Activated CD4-positive, CD25-positive, alpha-beta regulatory T cell (primary cell): ENCODE measurements around the gene AFF4.
"Not testable (repeated sequence)": the region's sequence is repeated elsewhere in the genome, so short reads cannot be mapped to it uniquely, and the experiment has no call there.

Experiments used
- DNase-seq, 4 experiments: peaks; one replicate each; lab custom pipeline; 2025; lab: John Stamatoyannopoulos, UW

Gene AFF4

DNA sequence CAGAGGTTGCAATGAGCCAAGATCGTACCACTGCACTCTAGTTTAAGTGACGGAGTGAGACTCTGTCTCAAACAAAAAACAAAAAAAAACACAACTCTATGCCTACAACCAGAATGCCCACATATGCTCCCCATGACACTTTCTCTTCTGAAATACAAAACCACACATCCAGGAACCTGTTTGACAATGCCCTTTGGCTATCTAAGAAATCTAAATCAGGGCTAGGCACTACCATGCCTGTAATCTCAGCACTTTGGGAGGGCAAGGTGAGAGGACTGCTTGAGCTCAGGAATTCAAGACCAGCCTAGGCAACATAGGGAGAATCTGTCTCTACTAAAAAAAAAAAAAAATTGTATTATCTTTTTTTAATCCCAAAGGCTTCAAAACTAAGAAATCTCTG lies 10.6 kb downstream of the AFF4 start:
- DNase-seq = no peak

DNA sequence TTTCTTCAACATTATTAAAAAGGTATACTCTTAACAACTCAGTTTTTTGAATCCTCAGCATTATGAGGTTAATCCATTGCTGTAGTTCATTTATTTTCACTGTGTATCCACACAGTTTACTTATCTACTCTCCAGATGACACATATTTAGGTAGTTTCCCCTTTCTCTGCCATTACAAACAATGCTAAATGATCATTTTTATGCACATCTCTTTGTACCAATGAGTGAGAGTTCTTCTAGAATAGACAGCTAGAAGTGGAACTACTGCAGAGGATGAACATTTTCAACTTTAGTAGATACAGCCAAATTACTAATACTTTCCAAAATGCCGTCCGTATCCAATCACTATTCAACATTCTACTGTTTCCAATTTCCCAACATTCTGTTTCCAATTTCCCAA lies 11.5 kb downstream of the AFF4 start:
- no peak for DNase-seq

DNA sequence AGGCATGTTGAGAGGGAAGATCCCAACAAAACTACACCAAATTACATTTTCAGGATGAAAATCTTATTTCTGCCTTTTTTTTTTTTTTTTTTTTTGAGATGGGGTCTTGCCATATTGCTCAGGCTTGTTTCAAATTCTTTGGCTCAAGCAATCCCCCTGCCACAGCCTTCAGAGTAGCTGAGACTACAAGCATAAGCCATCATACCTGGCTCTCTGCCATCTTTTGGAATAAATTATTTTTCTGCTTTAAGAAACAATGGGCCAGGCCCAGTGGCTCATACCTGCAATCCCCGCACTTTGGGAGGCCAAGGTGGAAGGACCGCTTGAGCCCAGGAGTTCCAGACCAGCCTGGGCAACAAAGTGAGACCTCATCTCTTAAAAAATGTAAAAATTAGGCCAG lies 14.3 kb downstream of the AFF4 start:
- DNase-seq = no peak

DNA sequence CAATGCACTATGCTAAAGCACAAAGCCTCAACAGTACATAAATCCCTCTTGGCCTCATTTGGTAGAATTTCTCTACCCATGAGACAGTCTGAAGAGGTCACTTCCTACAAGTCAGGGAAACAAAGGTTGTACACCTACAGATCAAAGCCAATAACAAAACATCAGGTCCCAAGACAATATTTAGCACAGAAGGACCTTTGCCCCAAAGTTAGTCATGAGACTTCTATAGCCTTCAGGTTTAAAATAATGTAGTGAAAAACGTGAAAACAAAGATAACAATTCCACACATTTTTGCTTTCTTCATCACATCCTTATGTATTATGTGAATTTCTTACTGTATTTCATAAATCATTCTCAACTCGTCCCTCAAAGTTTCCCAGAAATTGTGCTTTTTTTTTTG lies 15.8 kb downstream of the AFF4 start:
- no peak for DNase-seq

DNA sequence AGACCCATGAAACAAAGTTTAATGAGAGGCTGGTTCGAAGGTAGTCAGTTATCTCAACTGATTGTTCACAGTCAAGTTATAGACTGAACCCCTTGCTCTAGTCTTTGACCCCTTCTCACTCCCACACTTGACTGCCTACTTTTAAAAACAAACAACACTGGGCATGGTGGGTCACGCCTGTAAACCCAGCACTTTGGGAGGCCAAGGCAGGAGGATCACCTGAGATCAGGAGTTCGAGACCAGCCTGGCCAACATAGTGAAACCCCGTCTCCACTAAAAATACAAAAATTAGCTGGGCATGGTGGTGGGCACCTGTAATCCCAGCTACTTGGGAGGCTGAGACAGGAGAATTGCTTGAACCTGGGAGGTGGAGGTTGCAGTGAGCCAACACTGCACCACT lies 18.1 kb downstream of the AFF4 start:
- DNase-seq = not testable (repeated sequence)

DNA sequence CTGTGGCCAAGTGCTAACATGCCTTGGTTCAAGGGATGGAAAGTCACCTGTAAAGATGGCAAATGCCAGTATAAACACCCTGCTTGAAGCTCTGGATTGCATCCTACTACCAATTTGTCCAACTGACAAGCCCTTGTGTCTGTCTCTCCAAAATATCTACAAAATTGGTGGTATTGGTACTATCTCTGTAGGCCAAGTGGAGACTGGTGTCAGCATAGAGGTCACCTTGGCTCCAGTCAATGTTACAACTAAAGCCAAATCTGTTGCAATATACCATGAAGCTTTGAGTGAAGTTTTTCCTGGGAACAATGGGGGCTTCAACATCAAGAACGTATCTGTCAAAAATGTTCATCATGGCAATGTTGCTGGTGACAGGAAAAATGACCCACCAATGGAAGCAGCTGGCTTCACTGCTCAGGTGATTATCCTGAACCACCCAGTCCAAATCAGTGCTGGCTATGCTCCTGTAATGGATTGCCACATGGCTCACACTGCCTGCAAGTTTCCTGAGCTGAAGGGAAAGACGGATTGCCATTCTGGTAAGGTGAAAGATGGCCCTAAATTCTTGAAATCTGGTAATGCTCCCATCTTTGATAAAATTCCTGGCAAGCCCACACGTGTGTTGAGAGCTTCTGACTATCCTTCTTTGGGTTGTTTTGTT lies 19.9 kb downstream of the AFF4 start:
- DNase-seq = no peak

DNA sequence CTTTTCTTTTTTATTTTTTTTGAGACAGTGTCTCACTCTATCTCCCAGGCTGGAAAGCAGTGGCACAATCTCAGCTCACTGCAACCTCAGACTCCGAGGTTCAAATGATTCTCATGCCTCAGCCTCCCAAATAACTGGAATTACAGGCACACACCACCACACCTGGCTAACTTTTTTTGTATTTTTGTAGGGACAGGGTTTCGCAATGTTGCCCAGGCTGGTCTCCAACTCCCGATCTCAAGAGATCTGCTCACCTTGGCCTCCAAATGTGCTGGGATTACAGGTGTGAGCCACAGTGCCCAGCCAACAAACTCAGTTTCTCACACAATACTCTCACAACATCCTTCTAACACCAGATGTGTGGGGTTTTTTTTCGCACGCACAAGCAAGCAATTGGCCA lies 22.1 kb downstream of the AFF4 start:
- DNase-seq = no peak

DNA sequence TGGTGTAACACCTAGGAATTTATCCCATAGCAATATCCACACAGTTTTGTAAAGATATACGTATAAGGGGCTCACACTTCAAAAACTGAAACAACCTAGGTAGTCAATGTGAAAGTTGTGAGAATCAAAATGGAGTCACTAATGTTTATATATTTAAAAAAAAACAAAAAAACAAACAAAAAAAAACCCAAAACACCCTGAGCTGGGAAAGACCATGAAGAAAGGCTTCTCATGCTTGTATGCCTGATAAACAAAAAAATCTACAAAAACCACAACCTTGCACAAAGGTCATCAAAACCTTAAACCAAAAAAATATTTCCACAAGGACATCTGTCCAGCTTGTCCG lies 35.4 kb downstream of the AFF4 start:
- DNase-seq = no peak

DNA sequence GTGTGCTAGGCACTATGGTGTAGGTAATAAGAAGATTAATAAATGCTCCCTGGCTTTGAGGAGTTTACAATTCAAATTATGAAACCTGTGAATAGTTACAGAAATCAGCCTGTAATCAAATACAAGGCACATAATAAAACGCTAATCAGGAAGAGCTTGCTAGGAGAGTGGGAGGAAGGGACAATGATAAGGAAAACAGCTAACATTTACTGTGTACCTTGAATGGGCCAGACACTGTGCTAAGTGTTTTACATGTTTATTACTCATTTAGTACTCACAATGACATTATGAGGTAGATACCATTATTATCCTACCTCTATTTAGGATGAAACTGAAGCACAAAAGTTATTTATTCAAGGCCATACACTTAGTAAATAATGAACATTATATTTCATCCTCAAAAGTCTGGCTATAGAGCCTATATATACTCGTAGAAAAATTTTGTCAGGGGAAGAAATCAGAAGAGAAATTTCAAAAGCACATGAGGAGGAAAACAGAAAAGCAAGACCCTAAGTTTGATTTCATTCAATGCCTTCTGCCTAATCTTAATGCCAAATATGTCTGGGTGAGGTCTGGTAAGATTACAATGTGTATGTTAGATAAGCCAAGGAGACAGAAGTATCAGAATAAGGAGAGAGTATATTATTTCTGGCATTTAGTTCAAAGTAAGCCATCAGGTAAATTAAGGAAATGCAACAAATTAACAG lies 35.9 kb downstream of the AFF4 start:
- no peak for DNase-seq

DNA sequence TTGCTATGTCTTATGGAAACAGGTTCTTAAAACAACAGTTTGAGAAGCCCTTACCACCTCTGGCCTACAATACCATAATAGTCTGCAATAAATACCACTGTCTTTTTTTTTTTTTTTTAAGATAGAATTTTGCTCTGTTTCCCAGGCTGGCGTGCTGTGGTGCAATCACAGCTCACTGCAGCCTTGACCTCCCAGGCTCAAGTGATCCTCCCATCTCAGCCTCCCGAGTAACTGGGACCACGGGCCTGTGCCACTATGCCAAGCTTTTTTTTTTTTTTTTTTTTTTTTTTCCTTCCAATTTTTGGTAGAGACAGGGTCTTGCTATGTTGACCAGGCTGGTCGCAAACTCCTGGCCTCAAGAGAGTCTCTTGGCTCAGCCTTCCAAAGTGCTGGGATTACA lies 37.0 kb downstream of the AFF4 start:
- DNase-seq = no peak

DNA sequence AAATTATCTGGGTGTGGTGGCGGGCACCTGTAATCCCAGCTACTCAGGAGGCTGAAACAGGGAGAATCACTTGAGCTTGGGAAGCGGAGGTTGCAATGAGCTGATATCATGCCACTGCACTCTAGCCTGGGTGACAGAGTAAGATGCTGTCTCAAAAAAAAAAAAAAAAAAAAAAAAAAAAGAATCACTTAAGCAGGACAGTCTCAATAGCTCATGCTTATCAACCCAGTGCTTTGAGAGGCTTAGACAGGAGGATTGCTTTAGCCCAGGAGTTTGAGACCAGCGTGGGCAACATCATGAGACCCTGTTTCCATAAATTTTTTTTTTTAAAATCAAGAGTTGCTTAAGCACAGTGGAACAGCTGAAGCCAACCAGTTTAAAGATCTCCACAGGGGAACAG lies 47.3 kb downstream of the AFF4 start:
- DNase-seq = no peak

DNA sequence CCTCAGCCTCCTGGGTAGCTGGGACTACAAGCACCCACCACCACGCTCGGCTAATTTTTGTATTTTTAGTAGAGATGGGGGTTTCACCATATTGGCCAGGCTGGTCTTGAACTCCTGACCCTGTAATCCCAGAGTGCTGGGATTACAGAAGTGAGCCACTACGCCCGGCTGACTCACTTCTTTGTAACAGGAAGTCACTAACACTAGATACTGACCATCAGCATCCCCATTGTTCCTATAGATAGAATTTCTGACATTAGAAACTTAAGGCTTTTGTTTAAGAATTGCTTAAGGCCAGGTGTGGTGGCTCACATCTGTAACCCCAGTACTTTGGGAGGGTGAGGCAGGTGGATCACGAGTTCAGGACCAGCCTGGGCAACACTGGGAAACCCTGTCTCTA lies 47.8 kb downstream of the AFF4 start:
- no peak for DNase-seq

DNA sequence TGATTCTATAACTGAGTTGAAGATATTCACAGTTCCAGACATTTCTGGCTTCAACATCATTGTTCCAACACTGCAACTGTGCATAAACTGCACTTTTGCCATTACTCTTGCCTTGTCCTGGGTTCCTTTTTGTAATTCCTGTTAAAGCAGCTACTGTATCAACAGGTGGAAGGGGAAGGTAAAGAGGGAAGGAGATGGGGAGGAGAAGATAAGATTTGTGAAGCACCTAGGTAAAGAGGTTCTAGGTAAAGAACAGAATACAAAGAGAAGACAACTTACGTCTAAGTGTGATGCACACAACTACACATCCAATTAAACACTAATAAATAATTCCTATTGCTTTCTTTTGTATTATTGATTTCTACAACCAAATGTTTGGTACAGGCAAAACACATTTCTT lies 53.7 kb downstream of the AFF4 start:
- no peak for DNase-seq

DNA sequence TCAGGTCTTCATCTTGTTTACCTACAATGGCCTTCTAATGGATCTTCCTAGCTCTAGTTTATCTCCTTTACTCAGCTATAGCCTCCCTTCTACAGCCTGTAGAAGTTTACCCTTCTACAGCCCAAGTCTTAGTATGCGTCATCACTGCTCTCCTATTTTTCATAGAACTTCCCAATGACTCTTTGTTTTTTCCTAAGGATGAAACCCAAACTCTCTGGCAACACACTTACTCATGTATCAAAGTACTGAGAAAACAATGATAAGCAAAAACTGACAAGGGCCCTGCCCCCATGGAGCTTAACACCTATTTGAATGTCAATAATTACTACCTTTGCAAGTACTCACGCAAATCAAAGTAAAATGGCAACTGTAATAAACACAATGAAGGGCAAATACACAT lies 56.3 kb downstream of the AFF4 start:
- no peak for DNase-seq

DNA sequence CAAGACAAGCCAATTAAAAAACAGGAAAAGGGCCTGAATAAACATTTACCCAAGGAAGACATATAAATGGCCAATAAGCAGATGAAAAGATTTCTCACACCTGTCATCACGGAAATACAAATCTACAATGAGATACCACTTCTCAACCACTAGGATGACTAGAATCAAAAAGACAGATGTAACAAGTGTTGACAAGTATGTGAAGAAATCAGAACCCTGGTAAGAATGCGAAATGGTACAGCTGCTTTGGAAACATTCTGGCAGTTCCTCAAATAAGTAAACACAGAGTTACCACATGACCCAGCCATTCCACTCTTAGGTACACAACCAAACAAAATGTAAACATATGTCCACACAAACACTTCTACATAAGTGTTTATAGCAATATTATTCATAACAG lies 57.5 kb downstream of the AFF4 start:
- no peak for DNase-seq

DNA sequence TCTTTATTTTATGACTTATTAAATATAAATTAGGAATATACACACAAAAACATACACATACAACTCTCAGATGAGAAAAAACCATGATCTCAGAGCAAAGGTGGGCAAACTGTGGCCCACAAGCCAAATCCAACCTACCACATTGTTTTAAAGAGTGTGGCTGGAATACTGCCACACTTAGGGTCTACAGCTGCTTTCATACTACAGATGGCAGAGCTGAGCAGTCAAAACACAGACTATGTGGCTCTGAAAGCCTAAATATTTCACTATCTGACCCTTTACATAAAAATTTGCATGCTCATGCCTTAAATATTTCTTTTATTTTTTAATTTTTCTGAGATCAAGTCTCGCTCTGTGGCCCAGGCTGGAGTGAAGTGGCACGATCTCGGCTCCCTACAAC lies 61.7 kb downstream of the AFF4 start:
- DNase-seq = no peak

DNA sequence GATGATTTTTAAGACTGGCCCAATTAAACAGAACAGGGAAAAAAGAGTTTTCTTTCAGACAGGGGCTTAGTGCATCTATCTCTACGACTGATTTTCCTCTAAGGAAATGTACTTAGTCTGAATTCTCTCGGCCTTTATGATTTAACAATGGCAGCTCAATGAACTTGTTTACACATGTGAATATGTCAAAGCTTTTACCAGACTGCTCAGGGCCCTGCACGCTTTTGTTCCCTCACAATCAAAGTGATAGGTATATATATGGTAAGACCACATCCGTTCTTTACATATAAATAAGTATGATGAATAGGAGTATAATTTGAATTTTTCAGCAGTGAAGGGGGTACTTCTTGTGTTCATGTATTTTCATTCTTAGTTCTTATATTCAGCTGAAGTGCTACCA lies 62.4 kb downstream of the AFF4 start:
- DNase-seq = no peak

DNA sequence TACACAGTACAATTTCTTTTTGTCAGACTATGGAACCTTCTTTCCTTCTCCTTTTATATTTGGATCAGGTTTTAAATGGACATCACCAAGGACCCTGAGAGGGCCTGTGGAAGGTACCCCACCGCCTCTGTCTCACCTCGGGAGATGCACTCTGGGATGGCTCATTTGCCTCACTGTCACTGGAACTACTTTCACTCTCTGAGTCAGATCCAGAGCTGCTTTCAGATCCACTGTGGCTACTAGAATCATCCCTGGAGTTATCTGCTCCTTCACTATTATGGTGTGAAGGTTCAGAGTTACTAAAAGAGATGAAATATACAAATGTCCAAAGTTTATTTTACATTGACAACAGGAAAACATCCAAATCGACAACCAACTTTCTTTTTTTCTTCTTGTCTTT lies 65.3 kb downstream of the AFF4 start:
- no peak for DNase-seq

DNA sequence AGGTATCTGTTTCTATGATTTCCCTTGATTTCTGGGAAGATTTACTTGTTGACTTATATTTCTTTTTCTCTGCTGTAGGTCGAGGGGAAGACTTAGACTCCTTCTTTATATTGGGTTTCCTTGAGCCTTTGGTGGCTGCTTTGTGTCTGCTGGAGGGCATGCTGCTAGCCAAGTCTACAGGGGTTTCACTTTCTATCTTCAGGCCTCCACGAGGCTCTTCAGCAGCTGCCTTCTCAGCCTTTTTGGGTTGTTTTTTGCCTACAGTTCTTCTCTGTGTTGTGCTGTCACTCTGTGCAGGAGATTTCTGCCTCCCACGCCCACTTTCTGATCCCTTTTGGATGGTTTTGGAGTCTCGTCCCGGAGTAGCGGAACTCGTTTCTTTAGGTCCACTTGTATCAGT lies 66.7 kb downstream of the AFF4 start:
- DNase-seq = no peak

DNA sequence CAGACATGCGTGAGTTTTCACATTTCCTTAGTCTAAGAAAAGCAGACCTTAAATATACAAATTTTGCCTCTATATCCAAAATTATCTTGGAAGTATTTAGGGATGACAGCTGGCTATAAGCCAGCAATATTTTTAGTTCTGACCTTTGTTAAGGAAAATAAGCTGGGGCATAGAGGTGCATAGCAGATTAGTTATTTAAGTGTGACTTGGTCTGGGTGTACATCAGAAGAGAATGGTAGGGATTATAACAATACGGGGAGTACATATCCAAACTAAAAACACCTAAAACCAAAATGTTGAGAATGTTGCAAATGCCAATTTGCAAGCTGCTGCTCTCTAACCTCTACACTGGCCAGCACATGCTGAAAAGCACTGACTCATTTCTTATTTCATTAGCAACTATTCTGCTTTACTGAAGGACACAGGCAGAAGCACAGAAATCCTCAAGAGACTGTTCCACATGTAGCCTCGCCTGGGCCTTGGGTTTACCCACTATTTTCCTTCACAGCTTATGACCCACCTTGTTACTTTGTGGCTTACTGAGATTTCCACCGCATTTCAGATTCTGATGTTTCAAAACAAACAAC lies 67.6 kb downstream of the AFF4 start:
- DNase-seq = no peak

DNA sequence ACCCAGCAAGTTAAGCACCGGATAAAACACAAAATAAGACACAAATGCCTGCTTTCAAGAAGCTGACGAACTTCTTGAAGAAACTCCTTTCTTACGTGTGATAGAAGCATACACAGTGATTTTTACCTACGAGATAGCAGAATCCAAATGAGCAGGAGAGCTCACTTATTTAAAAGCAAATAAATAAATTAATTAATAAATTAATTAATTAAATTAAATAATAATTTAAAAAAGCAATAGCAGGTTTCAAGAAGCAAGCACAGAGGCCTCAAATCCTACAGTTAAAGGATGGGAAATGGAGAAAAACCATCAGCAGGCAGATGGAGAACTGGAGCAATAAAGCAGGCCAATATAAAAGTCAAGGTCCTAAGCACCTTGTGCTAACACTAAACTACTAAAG lies 72.6 kb downstream of the AFF4 start:
- no peak for DNase-seq

DNA sequence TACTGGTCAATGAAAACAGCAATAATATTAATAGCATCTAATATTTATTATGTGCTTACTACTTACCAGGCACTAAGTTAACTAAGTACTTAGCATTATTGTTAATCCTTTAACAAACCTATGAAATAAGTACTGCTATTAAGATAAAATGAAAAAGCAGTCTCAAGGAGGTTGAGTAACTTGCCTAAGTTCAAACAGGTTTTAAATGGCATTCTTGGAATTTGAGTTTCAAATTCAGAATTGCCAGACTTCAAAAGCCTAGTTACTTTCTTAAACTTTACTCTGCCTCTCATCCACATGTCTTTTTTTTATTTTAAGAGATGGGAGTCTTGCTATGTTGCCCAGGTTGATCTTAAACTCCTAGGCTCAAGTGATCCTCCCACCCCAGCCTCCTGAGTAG lies 73.9 kb downstream of the AFF4 start:
- no peak for DNase-seq

DNA sequence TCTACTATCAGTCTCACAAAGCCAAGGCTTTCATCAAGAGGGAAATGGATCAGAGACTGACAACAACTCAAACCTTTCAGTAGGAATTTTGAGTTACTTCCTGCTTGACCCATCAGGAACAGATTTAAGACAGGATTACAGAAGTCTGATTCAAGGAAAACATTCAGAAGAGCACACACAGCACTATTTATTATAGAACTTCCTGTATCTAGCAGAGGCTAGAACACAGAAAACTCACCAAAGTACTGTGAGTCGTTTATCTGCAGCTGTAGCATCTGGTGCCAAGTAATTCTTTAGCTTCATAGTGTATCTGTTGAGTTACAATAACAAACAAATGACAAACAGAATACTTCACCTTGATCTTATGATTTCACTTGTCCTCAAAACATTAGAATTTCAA lies 76.2 kb downstream of the AFF4 start:
- DNase-seq = no peak
